GM18519 (cell line): ENCODE results near the gene FGF18.
"Not testable (repeated sequence)": the region's sequence is repeated elsewhere in the genome, so short reads cannot be mapped to it uniquely, and the experiment has no call there.

Source experiments
- ATAC-seq: cut with Tn5 transposase; IDR thresholded peaks from one replicate; pipeline ENCODE4 v1.9.1; 2021; ENCODE audit warnings: mild to moderate bottlenecking, moderate library complexity; ENCODE audit not compliant: unreplicated experiment, low FRiP score

Gene FGF18, protein sequence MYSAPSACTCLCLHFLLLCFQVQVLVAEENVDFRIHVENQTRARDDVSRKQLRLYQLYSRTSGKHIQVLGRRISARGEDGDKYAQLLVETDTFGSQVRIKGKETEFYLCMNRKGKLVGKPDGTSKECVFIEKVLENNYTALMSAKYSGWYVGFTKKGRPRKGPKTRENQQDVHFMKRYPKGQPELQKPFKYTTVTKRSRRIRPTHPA

DNA sequence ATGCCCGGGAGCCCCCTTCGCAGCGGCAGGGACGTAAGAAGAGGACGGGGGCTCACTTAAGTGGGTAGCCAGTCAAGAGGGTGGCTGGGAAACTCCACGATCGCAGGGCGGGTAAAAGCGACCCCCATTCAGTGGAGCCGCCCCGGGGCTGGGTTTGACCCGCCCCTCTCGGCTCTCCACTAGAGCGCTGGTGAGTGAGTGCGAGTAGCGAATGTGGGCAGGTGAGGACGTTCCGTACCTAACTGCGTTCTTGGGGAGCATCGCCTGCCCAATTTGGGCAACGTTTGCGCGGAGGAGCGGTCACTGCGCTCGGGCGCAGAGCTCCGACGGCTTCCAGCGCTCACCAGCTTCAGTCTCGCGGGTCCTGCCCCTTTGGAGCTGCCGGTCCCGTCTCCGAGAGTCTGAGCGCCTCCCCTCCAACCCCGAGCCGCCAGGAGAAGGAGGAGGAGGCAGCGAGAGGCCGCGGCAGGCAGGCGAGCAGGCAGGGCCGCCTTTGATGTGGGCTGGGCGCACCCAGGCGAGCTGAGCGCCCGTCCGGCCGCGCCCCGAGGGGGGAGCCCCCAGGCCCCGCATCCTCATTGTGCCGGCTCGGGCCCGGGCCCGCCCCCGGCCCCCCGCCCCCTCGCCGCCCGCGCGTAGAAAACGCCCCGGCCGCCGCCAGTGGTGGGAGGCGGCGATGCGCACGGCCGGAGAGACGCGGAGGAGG lies at the start of gene FGF18:
Gene FGF18 (plus strand): TSS at position 666 of the 706 bp plus-strand sequence. CDS start 553 bp downstream, outside the sequence.
- no peak for ATAC-seq

- no peak for ATAC-seq
Observed at GRCh38 chr5:171369898-171370297, 49.5 kb upstream of the FGF18 start.

- ATAC-seq, result not testable (repeated sequence)
Observed at GRCh38 chr5:171370881-171371280, 48.6 kb upstream of the FGF18 start.

GRCh38 chr5:171371326-171371725 lies 48.1 kb upstream of the FGF18 start:
- no peak for ATAC-seq

DNA sequence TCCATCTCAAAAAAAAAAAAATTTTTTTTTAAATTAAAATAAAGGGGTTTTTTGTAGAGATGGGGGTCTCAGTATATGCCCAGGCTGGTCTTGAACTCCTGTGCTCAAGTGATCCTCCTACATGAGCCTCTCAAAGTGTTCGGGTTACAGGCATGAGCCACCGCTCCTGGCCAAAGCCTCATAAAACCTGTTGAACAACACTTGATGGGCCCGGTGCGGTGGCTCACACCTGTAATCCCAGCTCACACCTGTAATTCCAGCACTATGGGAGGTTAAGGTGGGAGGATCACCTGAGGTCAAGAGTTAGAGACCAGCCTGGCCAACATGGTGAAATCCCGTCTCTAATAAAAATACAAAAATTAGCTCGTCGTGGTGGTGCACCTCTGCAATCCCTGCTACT lies 39.5 kb upstream of the FGF18 start:
- no peak for ATAC-seq

GRCh38 chr5:171384416-171384815 lies 35.0 kb upstream of the FGF18 start:
- ATAC-seq, result not testable (repeated sequence)

DNA sequence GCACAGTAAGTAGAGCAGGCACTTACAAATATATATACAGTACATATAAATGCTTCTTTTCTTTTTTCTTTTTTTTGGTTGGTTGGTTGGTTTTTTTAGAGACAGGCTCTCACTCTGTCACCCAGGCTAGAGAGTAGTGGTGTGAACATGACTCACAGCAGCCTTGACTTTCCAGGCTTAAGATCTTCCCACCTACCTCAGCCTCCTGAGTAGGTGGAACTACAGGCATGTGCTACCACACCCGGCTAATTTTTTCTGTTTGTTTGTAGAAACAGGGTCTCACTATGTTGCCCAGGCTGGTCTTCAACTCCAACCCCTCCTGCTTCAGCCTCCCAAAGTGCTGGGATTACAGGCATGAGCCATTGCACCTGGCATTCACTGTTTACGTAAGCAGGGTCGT lies 34.4 kb upstream of the FGF18 start:
- ATAC-seq, result not testable (repeated sequence)

GRCh38 chr5:171386006-171386671 lies 33.3 kb upstream of the FGF18 start:
- ATAC-seq, result no peak

GRCh38 chr5:171386861-171387344 lies 32.5 kb upstream of the FGF18 start:
- ATAC-seq, result no peak

DNA sequence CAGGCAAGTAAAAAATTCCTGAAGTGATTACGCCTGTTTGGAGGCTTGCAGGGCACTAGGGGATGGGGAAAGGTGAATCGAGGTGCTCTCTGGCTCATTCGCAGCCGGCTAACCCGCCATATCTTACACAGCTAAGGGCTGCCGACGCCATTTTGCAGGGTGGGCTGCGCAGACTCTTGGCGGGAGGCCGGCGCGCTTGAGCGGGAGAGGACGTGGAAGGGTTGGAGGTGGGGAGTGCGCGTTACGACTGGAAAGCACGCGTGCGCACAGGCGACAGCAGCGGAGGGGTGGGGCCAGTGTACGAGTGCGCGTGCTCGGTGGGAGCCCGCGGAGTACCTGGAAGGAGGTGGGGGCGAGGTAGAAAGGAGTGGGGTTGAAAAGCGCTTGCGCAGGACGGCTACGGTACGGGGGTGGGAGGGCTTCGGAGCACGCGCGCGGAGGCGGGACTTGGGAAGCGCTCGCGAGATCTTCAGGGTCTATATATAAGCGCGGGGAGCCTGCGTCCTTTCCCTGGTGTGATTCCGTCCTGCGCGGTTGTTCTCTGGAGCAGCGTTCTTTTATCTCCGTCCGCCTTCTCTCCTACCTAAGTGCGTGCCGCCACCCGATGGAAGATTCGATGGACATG lies 32.0 kb upstream of the FGF18 start, which contains the start of gene NPM1:
Gene NPM1 (plus strand): TSS at position 505 of the 625 bp plus-strand sequence. CDS start 100 bp downstream, at position 605.
- ATAC-seq, result peak; percentile 85

DNA sequence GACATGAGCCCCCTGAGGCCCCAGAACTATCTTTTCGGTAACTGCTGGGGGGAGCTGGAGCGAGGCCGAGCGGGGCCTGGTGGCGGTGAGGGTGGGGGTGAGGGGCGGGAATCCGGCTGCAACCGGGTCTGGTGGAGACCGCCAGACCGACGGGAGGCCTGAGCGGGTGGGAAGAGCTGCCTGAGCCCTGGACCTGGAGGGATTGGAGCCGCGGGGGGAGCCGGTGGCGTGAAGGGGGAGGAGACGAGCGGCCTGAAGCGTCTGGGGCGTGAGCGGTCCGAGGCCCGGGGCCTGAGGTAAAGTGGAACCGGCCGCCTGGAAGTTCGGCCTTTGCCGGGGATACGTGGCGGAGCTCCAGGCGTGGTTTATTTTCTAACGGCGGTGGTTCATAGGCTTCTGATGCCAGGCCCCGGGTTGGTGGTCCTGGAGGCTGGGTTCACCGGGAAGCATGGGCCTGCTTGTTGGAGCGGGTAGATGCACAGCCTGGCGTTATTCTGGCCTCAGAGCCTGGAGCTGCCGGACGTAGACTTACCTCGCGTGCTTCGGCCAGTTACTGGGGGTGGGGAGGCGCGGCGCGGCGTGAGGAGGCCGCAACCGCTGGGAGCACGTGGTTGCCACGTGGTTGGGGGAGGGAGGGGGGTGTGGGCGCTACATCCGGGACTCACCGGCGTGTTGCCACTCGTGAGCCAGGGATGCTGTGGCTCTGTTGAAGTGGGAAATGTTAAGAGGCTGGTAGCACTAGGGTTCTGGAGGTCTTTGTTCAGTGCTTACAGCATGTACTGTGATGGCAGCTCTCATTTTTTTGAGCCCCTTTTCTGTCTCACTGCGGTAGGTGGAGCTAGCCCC lies 31.3 kb upstream of the FGF18 start:
- ATAC-seq, result peak; percentile 25

- ATAC-seq, result no peak
Observed at GRCh38 chr5:171388816-171389168, 30.7 kb upstream of the FGF18 start.

GRCh38 chr5:171390883-171391677 lies 28.4 kb upstream of the FGF18 start:
- no peak for ATAC-seq

DNA sequence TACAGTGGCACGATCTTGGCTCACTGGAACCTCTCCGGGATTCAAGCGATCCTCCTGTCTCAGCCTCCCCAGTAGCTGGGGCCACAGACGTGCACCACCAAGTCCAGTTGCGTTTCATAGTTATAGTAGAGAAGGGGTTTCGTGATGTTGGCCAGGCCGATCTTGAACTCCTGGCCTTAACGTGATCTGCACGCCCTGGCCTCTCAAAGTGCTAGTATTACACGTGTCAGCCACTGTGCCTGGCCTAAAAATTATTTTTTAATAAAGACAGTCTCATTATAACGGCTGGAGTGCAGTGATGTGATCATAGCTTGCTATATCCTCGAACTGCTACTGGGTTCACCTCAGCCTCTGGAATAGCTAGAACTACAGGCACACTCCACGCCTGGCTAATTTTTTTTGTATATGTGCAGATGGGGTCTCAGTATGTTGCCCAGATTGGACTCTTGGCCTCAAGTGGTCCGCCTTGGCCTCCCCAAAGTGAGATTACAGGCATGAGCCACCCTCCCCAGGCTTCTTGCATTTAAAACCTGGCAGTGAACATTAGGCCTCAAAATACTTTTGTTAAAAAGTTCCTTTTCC lies 27.4 kb upstream of the FGF18 start:
- no peak for ATAC-seq

DNA sequence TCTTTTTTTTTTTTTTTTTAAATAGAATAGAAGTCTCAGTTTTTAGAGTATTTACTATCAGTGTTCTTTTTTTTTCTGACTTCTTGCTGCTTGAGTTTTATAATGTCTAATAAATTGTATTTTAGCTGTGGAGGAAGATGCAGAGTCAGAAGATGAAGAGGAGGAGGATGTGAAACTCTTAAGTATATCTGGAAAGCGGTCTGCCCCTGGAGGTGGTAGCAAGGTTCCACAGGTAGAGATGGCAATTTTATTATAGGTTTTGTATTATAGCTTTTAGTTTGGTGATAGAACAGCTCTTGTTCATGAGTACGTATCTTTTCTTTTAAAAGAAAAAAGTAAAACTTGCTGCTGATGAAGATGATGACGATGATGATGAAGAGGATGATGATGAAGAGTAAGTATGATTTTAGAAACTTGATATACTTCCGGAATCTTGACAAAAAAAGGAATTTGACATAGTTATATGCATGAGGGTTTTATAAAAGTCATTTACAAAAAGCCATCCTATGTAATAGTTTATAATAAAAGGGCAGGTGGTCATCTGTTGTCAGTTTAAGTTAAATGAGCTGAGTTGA lies 26.8 kb upstream of the FGF18 start:
- ATAC-seq, result no peak

DNA sequence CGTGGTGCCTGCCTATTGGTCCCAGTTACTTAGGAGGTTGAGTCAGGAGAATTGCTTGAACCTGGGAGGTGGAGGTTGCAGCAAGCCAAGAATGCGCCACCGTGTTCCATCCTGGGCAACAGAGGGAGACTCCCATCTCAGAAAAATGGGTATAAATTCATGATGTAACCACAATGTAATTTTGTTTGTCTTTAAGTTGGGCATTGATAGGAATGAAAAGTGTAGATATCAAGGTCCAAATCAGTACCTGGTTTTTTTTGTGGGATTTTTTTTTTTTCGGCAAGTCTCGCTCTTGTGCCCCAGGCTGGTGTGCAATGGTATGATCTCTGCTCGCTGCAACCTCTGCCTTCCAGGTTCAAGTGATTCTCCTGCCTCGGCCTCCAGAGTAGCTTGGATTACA lies 24.4 kb upstream of the FGF18 start:
- no peak for ATAC-seq

- not testable (repeated sequence) for ATAC-seq
Observed at GRCh38 chr5:171396583-171396982, 22.9 kb upstream of the FGF18 start.

GRCh38 chr5:171397190-171397589 lies 22.3 kb upstream of the FGF18 start:
- ATAC-seq, result no peak

GRCh38 chr5:171397599-171397998 lies 21.8 kb upstream of the FGF18 start:
- ATAC-seq, result no peak
